H1 (cell line): ENCODE measurements around the gene STX4. TPM values are rescaled to one million over a fixed set of nuclear protein-coding genes. Genes with fewer than 3 reads are reported as not detected.

ENCODE experiments used
- CTCF ChIA-PET: fragments of 300-600 bp; sonication (Branson Sonifier 250); formaldehyde crosslinking; loops from one replicate; lab custom pipeline; 2021; ENCODE audit not compliant: partially characterized antibody; lab: Charles Lee
- POLR2A ChIA-PET: fragments of 300-600 bp; sonication (Branson Sonifier 250); formaldehyde crosslinking; loops from one replicate; lab custom pipeline; 2021; ENCODE audit warnings: inconsistent platforms; ENCODE audit not compliant: partially characterized antibody; lab: Charles Lee
- DNase-seq, 2 experiments: peaks; one replicate each; pipeline versions ENCODE4 v3.0.0 to v3.0.0-alpha.2; 2010 to 2022; ENCODE audit warnings: low spot score in 2 of 2, low read depth in 1 of 2, mixed read lengths in 1 of 2
- FAIRE-seq: peaks from 2 replicates; lab custom pipeline; 2011; peaks lifted over from hg19 to GRCh38; lab: Jason Lieb, UNC
- H2AFZ ChIP-seq: 2 replicates; pipeline ENCODE4 v1.8.1; 2012; ENCODE audit warnings: low read length, inconsistent platforms
- H2AK5ac ChIP-seq: 2 replicates; pipeline ENCODE4 v1.6.1; 2013; ENCODE audit warnings: low read depth, low read length
- H2BK120ac ChIP-seq: replicated peaks from 2 replicates; pipeline ENCODE3; 2013; ENCODE audit warnings: low read depth, low read length, inconsistent platforms
- H2BK12ac ChIP-seq: 2 replicates; pipeline ENCODE4 v1.6.1; 2013; ENCODE audit warnings: low read depth, low read length
- H2BK15ac ChIP-seq: 2 replicates; pipeline ENCODE4 v1.6.1; 2013; ENCODE audit warnings: low read length
- H2BK20ac ChIP-seq: 2 replicates; pipeline ENCODE4 v1.6.1; 2013; ENCODE audit warnings: low read length
- H2BK5ac ChIP-seq: 2 replicates; pipeline ENCODE4 v1.6.1; 2013; ENCODE audit warnings: low read depth, low read length
- H3K14ac ChIP-seq: 2 replicates; pipeline ENCODE4 v1.6.1; 2013; ENCODE audit warnings: inconsistent platforms; ENCODE audit not compliant: insufficient read length
- H3K18ac ChIP-seq: 2 replicates; pipeline ENCODE4 v1.6.1; 2013; ENCODE audit warnings: low read length; ENCODE audit errors: extremely low read depth
- H3K23ac ChIP-seq: 2 replicates; pipeline ENCODE4 v1.6.1; 2013; ENCODE audit warnings: inconsistent platforms; ENCODE audit not compliant: insufficient read length
- H3K23me2 ChIP-seq: 2 replicates; pipeline ENCODE4 v1.6.1; 2013; ENCODE audit warnings: low read depth, low read length
- H3K27ac ChIP-seq: 2 replicates; pipeline ENCODE4 v1.6.1; 2011; ENCODE audit warnings: low read depth, low read length, inconsistent platforms
- H3K27me3 ChIP-seq, 4 experiments: replicated peaks in 1 of 4; 1 replicate in 1 of 4; 2 replicates in 3 of 4; pipeline versions ENCODE4 v1.6.1 to v1.8.1; 2011 to 2013; ENCODE audit warnings: low read length in 3 of 4, mild to moderate bottlenecking in 3 of 4, inconsistent platforms in 2 of 4, mixed read lengths in 2 of 4, moderate library complexity in 1 of 4; ENCODE audit not compliant: control insufficient read depth in 3 of 4, insufficient read depth in 3 of 4; ENCODE audit errors: extremely low read depth in 1 of 4
- H3K36me3 ChIP-seq, 4 experiments: 2 replicates each; pipeline versions ENCODE4 v1.6.1 to v1.8.1; 2011 to 2013; ENCODE audit warnings: mild to moderate bottlenecking in 4 of 4, low read length in 3 of 4, moderate library complexity in 2 of 4, control low read depth in 1 of 4, inconsistent platforms in 1 of 4; ENCODE audit not compliant: insufficient read depth in 4 of 4, control insufficient read depth in 2 of 4
- H3K4ac ChIP-seq: replicated peaks from 2 replicates; pipeline ENCODE3; 2013; ENCODE audit warnings: low read length, low read depth, mixed read lengths, inconsistent platforms; ENCODE audit not compliant: insufficient read length
- H3K4me1 ChIP-seq, 4 experiments: replicated peaks in 1 of 4; 1 replicate in 1 of 4; 2 replicates in 3 of 4; pipeline versions ENCODE4 v1.6.1 to v1.8.1; 2011 to 2013; ENCODE audit warnings: low read length in 3 of 4, inconsistent platforms in 2 of 4, mixed read lengths in 1 of 4; ENCODE audit not compliant: insufficient read depth in 4 of 4, control insufficient read depth in 3 of 4
- H3K4me2 ChIP-seq, 2 experiments: 2 replicates each; pipeline versions ENCODE4 v1.6.1 to v1.8.1; 2011 to 2013; ENCODE audit warnings: low read depth in 2 of 2, low read length in 2 of 2, control low read depth in 1 of 2, inconsistent platforms in 1 of 2, mild to moderate bottlenecking in 1 of 2; ENCODE audit not compliant: insufficient read depth in 1 of 2
- H3K4me3 ChIP-seq, 4 experiments: fragments of 200-600, 300-600 bp in 1 of 4; sonication (generic), shearing (Covaris generic), sonication (Bioruptor Twin) in 1 of 4; 2 replicates each; pipeline versions ENCODE4 v1.5.1 to v1.8.1; 2011 to 2016; ENCODE audit warnings: low read length in 4 of 4, low read depth in 3 of 4, control low read depth in 2 of 4, inconsistent platforms in 2 of 4, mild to moderate bottlenecking in 2 of 4, mixed read lengths in 1 of 4, moderate library complexity in 1 of 4; ENCODE audit not compliant: insufficient read depth in 2 of 4; ENCODE audit errors: extremely low read depth in 1 of 4
- H3K56ac ChIP-seq: replicated peaks from 2 replicates; pipeline ENCODE3; 2013; ENCODE audit warnings: low read depth, mild to moderate bottlenecking, mixed read lengths, low read length, inconsistent platforms; ENCODE audit not compliant: insufficient read length
- H3K79me1 ChIP-seq: 2 replicates; pipeline ENCODE4 v1.6.1; 2013; ENCODE audit warnings: low read depth, low read length, control low read depth
- H3K79me2 ChIP-seq, 2 experiments: 2 replicates each; pipeline versions ENCODE4 v1.6.1 to v1.8.1; 2012 to 2013; ENCODE audit warnings: low read length in 2 of 2, mild to moderate bottlenecking in 2 of 2, inconsistent platforms in 1 of 2; ENCODE audit not compliant: insufficient read depth in 2 of 2, control insufficient read depth in 1 of 2
- H3K9ac ChIP-seq, 4 experiments: replicated peaks in 1 of 4; 1 replicate in 1 of 4; 2 replicates in 3 of 4; pipeline versions ENCODE4 v1.6.1 to v1.8.1; 2011 to 2013; ENCODE audit warnings: low read depth in 3 of 4, low read length in 3 of 4, control low read depth in 2 of 4, mild to moderate bottlenecking in 2 of 4, moderate library complexity in 2 of 4, inconsistent platforms in 1 of 4; ENCODE audit errors: extremely low read depth in 1 of 4
- H3K9me3 ChIP-seq, 2 experiments: 2 replicates each; pipeline versions ENCODE4 v1.6.1 to v1.8.1; 2012 to 2013; ENCODE audit warnings: mild to moderate bottlenecking in 2 of 2, moderate library complexity in 2 of 2, control low read depth in 1 of 2, inconsistent platforms in 1 of 2, low read depth in 1 of 2, low read length in 1 of 2, mixed read lengths in 1 of 2; ENCODE audit not compliant: insufficient read depth in 2 of 2
- H4K20me1 ChIP-seq, 2 experiments: replicated peaks in 1 of 2; 2 replicates each; pipeline versions ENCODE3 to v1.8.1; 2011 to 2013; ENCODE audit warnings: inconsistent platforms in 2 of 2, low read length in 2 of 2, mild to moderate bottlenecking in 1 of 2; ENCODE audit not compliant: insufficient read depth in 2 of 2, control insufficient read depth in 1 of 2
- H4K5ac ChIP-seq: 2 replicates; pipeline ENCODE4 v1.6.1; 2013; ENCODE audit warnings: low read length, low read depth, mixed read lengths, inconsistent platforms; ENCODE audit not compliant: insufficient read length
- H4K8ac ChIP-seq: 2 replicates; pipeline ENCODE4 v1.8.0; 2013; ENCODE audit warnings: mild to moderate bottlenecking, moderate library complexity, low read length, inconsistent platforms; ENCODE audit not compliant: insufficient read depth; ENCODE audit errors: extremely low read depth
- H4K91ac ChIP-seq: replicated peaks from 2 replicates; pipeline ENCODE3; 2013; ENCODE audit warnings: low read length, mixed read lengths, inconsistent platforms; ENCODE audit not compliant: insufficient read length
- JUN ChIP-seq: IDR thresholded peaks from 2 replicates; pipeline ENCODE4 v1.6.1; 2011; ENCODE audit warnings: low read depth, mild to moderate bottlenecking, improper control_type of control experiment, low read length
- KDM5A ChIP-seq: fragments of 200-600 bp; IDR thresholded peaks from 2 replicates; pipeline ENCODE4 v1.7.1; 2012; ENCODE audit warnings: mild to moderate bottlenecking, low read length, inconsistent platforms, mixed read lengths
- MAX ChIP-seq: IDR thresholded peaks from 2 replicates; pipeline ENCODE4 v1.6.1; 2012; ENCODE audit warnings: inconsistent platforms
- SP4 ChIP-seq: IDR thresholded peaks from 2 replicates; pipeline ENCODE4 v1.6.1; 2012; ENCODE audit warnings: low read length, inconsistent platforms
- TAF7 ChIP-seq: optimal IDR thresholded peaks from 2 replicates; pipeline ENCODE3; 2011; ENCODE audit warnings: low read depth, mild to moderate bottlenecking, inconsistent platforms, low read length, moderate library complexity, borderline replicate concordance
- WGBS, 2 experiments: shearing (Covaris generic) in 1 of 2; methylation state at CpG; one replicate each; pipeline versions ENCODE4 v1.1.6 to v1.1.7; 2013 to 2015; ENCODE audit warnings: low lambda C conversion rate in 2 of 2, mixed read lengths in 2 of 2, inconsistent platforms in 1 of 2, low coverage in 1 of 2, missing lambda C conversion rate in 1 of 2; ENCODE audit not compliant: insufficient replicate concordance in 2 of 2, insufficient coverage in 1 of 2, insufficient read length in 1 of 2; ENCODE audit errors: extremely low coverage in 1 of 2, missing lambda C conversion rate in 1 of 2; 5-methylcytosine and 5-hydroxymethylcytosine counted together
- long read RNA-seq, 2 experiments: library from RNA in 1 of 2; library from capped mRNA in 1 of 2; stranded (forward); transcript quantifications; one replicate each; pipeline ENCODE4 v2.0.0, GENCODE V29; 2021; ENCODE audit warnings: inconsistent platforms in 1 of 2
- polyA minus RNA-seq, 3 experiments: library from RNA; depleted of rRNA, polyadenylated mRNA; stranded (reverse); fragments of >200 nt; gene quantifications; 1 replicate in 2 of 3; 2 replicates in 1 of 3; pipeline ENCODE4 v1.2.3, GENCODE V29; 2011
- polyA plus RNA-seq, 7 experiments: library from polyadenylated mRNA; depleted of rRNA in 3 of 7; stranded (reverse) in 5 of 7; unstranded in 2 of 7; fragments of >200 nt in 5 of 7; fragments of 200-250 nt in 2 of 7; gene quantifications; 1 replicate in 5 of 7; 2 replicates in 1 of 7; 4 replicates in 1 of 7; pipeline versions ENCODE4 v1.2.1 to v1.2.3, GENCODE V29; 2011 to 2013; ENCODE audit warnings: missing spikeins in 2 of 7, mixed read lengths in 2 of 7
- total RNA-seq: library from RNA; stranded (reverse); fragmentation: NEBNext Ultra II Directional; extraction: Animal tissue kit (Norgen Biotek cat#: 25700); gene quantifications from 2 replicates; pipeline ENCODE4 v1.2.1, GENCODE V29; 2021

The STX4 gene, protein sequence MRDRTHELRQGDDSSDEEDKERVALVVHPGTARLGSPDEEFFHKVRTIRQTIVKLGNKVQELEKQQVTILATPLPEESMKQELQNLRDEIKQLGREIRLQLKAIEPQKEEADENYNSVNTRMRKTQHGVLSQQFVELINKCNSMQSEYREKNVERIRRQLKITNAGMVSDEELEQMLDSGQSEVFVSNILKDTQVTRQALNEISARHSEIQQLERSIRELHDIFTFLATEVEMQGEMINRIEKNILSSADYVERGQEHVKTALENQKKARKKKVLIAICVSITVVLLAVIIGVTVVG
- total RNA-seq (32.3 and 39.2 TPM in 2 replicates), polyA plus RNA-seq (2011; rRNA removed) (25.8 and 32.1 TPM in 2 replicates), polyA minus RNA-seq (2011; rRNA and poly(A)+ RNA removed) (14.5 and 27.1 TPM in 2 replicates)
- polyA plus RNA-seq (2011; cell fraction: cytosol; rRNA removed), result 32.7 TPM
- polyA plus RNA-seq (2011; cell fraction: nucleus; rRNA removed), result 52.9 TPM
- polyA plus RNA-seq (2012, experiment 1 of 2), result 44.8 to 51.5 TPM (median 47.5 TPM) in 4 replicates
- 16.4 TPM for polyA plus RNA-seq (2012, experiment 2 of 2)
- polyA plus RNA-seq (2013, experiment 1 of 2), result 39.8 TPM
- polyA plus RNA-seq (2013, experiment 2 of 2), result 42.0 TPM
- polyA minus RNA-seq (2011; cell fraction: cytosol; rRNA and poly(A)+ RNA removed), result 16.4 TPM
- 12.5 TPM for polyA minus RNA-seq (2011; cell fraction: nucleus; rRNA and poly(A)+ RNA removed)
- long read RNA-seq, experiment 1, transcript STX4-201 (11 exons, 1,481 nt), result major isoform, 6 of 15 reads
- long read RNA-seq, experiment 1, partial matches to known transcripts, result 3 of 15 reads
- long read RNA-seq, experiment 1, other reads (novel, unspliced or antisense), result 5 of 15 reads
- long read RNA-seq, experiment 2, transcript STX4-201 (11 exons, 1,481 nt), result major isoform, 63 of 75 reads
- long read RNA-seq, experiment 2, partial matches to known transcripts, result 2 of 75 reads
- long read RNA-seq, experiment 2, other reads (novel, unspliced or antisense), result 10 of 75 reads

DNA sequence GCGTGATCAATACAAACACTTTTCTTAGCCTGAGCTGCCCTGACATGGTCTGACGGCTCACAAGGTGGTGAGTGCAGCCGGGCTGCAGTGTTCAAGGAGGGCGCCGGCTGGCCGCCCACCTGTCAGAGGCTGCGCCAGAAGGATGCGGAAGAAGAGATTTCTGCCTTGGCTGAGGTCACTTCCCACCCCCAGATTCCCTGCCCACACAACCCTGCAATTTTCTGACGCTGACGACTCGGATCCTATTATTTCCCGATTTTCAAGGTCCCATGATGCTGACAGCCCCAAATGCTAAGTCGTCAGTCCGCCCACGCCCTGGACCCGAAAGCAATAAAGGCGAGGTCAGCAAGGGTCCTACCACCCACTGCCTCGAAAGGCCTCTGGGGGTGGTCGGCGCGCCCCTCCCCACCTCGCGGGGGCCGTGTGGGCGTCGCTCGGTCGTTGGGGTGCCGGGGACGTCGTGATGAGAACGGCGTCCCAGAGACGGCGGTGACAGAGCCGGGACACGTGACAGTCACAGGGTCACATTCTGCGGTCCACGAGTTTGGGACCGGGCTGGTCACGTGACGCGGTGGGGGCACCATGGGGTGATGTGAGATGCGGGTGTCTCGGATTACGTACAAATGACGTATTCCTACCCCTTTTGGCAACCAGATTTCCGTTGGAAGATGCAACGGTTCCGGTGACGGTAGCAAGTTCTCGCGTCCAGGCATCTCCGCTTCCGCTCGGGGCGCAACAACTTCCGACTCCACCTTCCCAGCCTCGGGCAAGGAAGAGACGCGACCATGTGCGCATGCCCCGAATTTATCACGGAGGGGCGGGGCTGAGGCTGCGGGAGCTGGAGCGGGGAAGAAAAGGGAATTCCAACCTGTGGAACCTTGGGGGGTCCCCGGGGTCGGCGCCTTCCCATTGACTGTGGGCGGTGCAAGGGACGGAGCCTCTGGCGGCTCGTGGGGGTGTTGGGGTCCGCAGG, at the start of gene STX4:
TSS of gene STX4 (plus strand) at position 823 of the 973 bp plus-strand sequence. CDS start 248 bp downstream, outside the sequence.
- peak; percentile 89 to 98 for DNase-seq
- Histone ChIP-seq H4K20me1 (peaks cover 0 to 5% of the 10 kb centered on the region in 2 experiments), H2BK120ac (no peak within 1 kb of the TSS), H2BK12ac (peak within 1 kb of the TSS; percentile 31; the same call in 1 of the 2 replicates), H3K4me3 (peak within 1 kb of the TSS; percentile 67 to 94 (median 91)), H3K23ac (no peak within 1 kb of the TSS), H4K5ac (peak within 1 kb of the TSS; percentile 4), H3K4me1 (peaks cover 0 to 4% (median 2%) of the 10 kb centered on the region in 4 experiments; a peak in 4 of 7 replicates), H2AK5ac (no peak within 1 kb of the TSS), H2AFZ (peak within 1 kb of the TSS; percentile 81), H3K79me1 (no peaks in the 10 kb centered on the region), H4K91ac (peak within 1 kb of the TSS; percentile 56), H3K27me3 (no peaks in the 10 kb centered on the region), H3K56ac (peak within 1 kb of the TSS; percentile 49), H3K27ac (no peak within 1 kb of the TSS), H4K8ac (peak within 1 kb of the TSS; percentile 77), H2BK15ac (0 out of 2 replicates have a peak within 1 kb of the TSS, but pooled peaks have one; percentile 53), H3K14ac (no peak within 1 kb of the TSS), H3K4ac (no peak within 1 kb of the TSS), H3K4me2 (peak within 1 kb of the TSS; percentile 79 to 95), H3K9me3 (no peaks in the 10 kb centered on the region), H3K18ac (peak within 1 kb of the TSS; percentile 51), H3K36me3 (no peaks in the 10 kb centered on the region), H3K9ac (peak within 1 kb of the TSS; percentile 48 to 54 (median 52)), H2BK5ac (peak within 1 kb of the TSS; percentile 82; the same call in 1 of the 2 replicates), H3K23me2 (peaks cover 12% of the 10 kb centered on the region; the same call in 1 of the 2 replicates), H2BK20ac (no peak within 1 kb of the TSS), H3K79me2 (no peaks in the 10 kb centered on the region)
- FAIRE-seq, result peak; percentile 13
- WGBS, 2 experiments, result 3% methylated on average over 64 of the region's 75 CpGs; no CpG with 5 or more reads in 1 of the 2 experiments
- CTCF ChIA-PET, result interaction anchor here (0.5 to 2.2 kb wide), 7 partner anchors 9 to 404 kb away, joined by 3 to 8 read pairs (median 3); partner anchors contain the start of gene HSD3B7
- POLR2A ChIA-PET, result interaction anchor here (0.8 to 1.9 kb wide), 7 partner anchors 8 to 146 kb away, joined by 3 to 9 read pairs (median 4); partner anchors contain the start of genes HSD3B7, KAT8, ZNF646 and ZNF668
- no peak for TF ChIP-seq TAF7
- TF ChIP-seq SP4, result peak; percentile 74; the same call in 1 of the 2 replicates
- peak; percentile 97 for TF ChIP-seq MAX
- no peak for TF ChIP-seq KDM5A
- TF ChIP-seq JUN, result no peak; the same call in 1 of the 2 replicates
